ENCODE measurements around the gene SCT. TPM values are rescaled to one million over a fixed set of nuclear protein-coding genes. Genes with fewer than 3 reads are reported as not detected.

The SCT gene
- total and polyA plus RNA-seq, 2 donors (not counting 1 experiment from before 2014, with no cell fraction given), result not detected

- Histone ChIP-seq H3K4me1 (ENCODE audit: control insufficient read depth in 2 of 2, insufficient read depth in 2 of 2, low read length in 2 of 2) (peaks cover 0 to 3% of the 10 kb centered on the region in 2 donors), H3K9ac (ENCODE audit: low read length) (no peak overlapping the region), H3K27ac (ENCODE audit: low read length in 2 of 2) (no peak overlapping the region), H3K4me3 (ENCODE audit: control extremely low read depth in 1 of 5, extremely low read depth in 1 of 5, insufficient read depth in 1 of 5, low read depth in 2 of 5, low read length in 4 of 5) (no peak overlapping the region), H3K36me3 (replicated peaks in 1 of 2; ENCODE audit: control extremely low read depth in 1 of 2, control insufficient read depth in 1 of 2, extremely low read depth in 1 of 2, insufficient read depth in 2 of 2, low read length in 1 of 2) (peaks cover 0 to 65% of the 10 kb centered on the region in 2 experiments), H2AFZ (ENCODE audit: insufficient read depth, low read depth, low read length, poor library complexity, severe bottlenecking) (no peak overlapping the region), H4K20me1 (ENCODE audit: control insufficient read depth, insufficient read depth, low read length, poor library complexity, severe bottlenecking) (peaks cover 84% of the 10 kb centered on the region), H3K27me3 (replicated peaks in 1 of 4; ENCODE audit: control extremely low read depth in 1 of 4, control insufficient read depth in 3 of 4, insufficient read depth in 4 of 4, low read length in 3 of 4) (no peaks in the 10 kb centered on the region), H3K4me2 (replicated peaks; ENCODE audit: low read depth, low read length, poor library complexity, severe bottlenecking) (no peak overlapping the region), H3K9me3 (ENCODE audit: control extremely low read depth in 1 of 3, control insufficient read depth in 2 of 3, insufficient read depth in 1 of 3, low read length in 2 of 3) (no peaks in the 10 kb centered on the region), H3K79me2 (ENCODE audit: control insufficient read depth, insufficient read depth, low read length) (peaks cover 73% of the 10 kb centered on the region)
- Mint-ChIP-seq H3K27me3 (no peaks in the 10 kb centered on the region), H3K4me3 (no peak overlapping the region), H3K4me1 (no peaks in the 10 kb centered on the region), H3K9me3 (ENCODE audit: insufficient read depth) (no peaks in the 10 kb centered on the region), H3K27ac (no peak overlapping the region)
- POLR2A ChIA-PET, result no interaction called here
- CTCF ChIA-PET, result no interaction called here
- TF ChIP-seq CTCF (IDR thresholded peaks at IDR 0.05) (no peak), EZH2 (IDR thresholded peaks at IDR 0.05; ENCODE audit: borderline replicate concordance, insufficient read depth, low read depth, low read length, poor library complexity, severe bottlenecking) (no peak)
- ATAC-seq (ENCODE audit: low read depth), result no peak
- intact Hi-C loops (cut with micrococcal nuclease), result no loop called here
- 96% methylated on average over 32 of the region's 32 CpGs for WGBS (ENCODE audit: insufficient coverage)
- no peak for DNase-seq
These were observed 40.3 kb downstream of the SCT start for GRCh38 chr11:586376-587316.

- Mint-ChIP-seq H3K4me3 (no peak overlapping the region), H3K27ac (no peak overlapping the region), H3K9me3 (ENCODE audit: insufficient read depth) (no peaks in the 10 kb centered on the region), H3K4me1 (peaks cover 14% of the 10 kb centered on the region), H3K27me3 (no peaks in the 10 kb centered on the region)
- ChIA-PET CTCF (no interaction called here), POLR2A (no interaction called here)
- H4K20me1 ChIP-seq (ENCODE audit: control insufficient read depth, insufficient read depth, low read length, poor library complexity, severe bottlenecking), result peaks cover 89% of the 10 kb centered on the region
- peaks cover 6 to 14% of the 10 kb centered on the region in 2 donors for H3K4me1 ChIP-seq (ENCODE audit: control insufficient read depth in 2 of 2, insufficient read depth in 2 of 2, low read length in 2 of 2)
- intact Hi-C loops (cut with micrococcal nuclease), result no loop called here
- no peak for ATAC-seq (ENCODE audit: low read depth)
- WGBS (ENCODE audit: insufficient coverage), result 98% methylated on average over 5 of the region's 10 CpGs
- H3K27me3 ChIP-seq (replicated peaks in 1 of 4; ENCODE audit: control extremely low read depth in 1 of 4, control insufficient read depth in 3 of 4, insufficient read depth in 4 of 4, low read length in 3 of 4), result no peaks in the 10 kb centered on the region
- H3K9me3 ChIP-seq (ENCODE audit: control extremely low read depth in 1 of 3, control insufficient read depth in 2 of 3, insufficient read depth in 1 of 3, low read length in 2 of 3), result no peaks in the 10 kb centered on the region
- H3K4me3 ChIP-seq (ENCODE audit: control extremely low read depth in 1 of 5, extremely low read depth in 1 of 5, insufficient read depth in 1 of 5, low read depth in 2 of 5, low read length in 4 of 5), result no peak overlapping the region
- no peak overlapping the region for H2AFZ ChIP-seq (ENCODE audit: insufficient read depth, low read depth, low read length, poor library complexity, severe bottlenecking)
- no peak overlapping the region for H3K9ac ChIP-seq (ENCODE audit: low read length)
- TF ChIP-seq EZH2 (IDR thresholded peaks at IDR 0.05; ENCODE audit: borderline replicate concordance, insufficient read depth, low read depth, low read length, poor library complexity, severe bottlenecking) (no peak), CTCF (IDR thresholded peaks at IDR 0.05) (no peak)
- DNase-seq, result no peak
- H3K36me3 ChIP-seq (replicated peaks in 1 of 2; ENCODE audit: control extremely low read depth in 1 of 2, control insufficient read depth in 1 of 2, extremely low read depth in 1 of 2, insufficient read depth in 2 of 2, low read length in 1 of 2), result peaks cover 0 to 50% of the 10 kb centered on the region in 2 experiments
- peaks cover 92% of the 10 kb centered on the region for H3K79me2 ChIP-seq (ENCODE audit: control insufficient read depth, insufficient read depth, low read length)
- H3K4me2 ChIP-seq (replicated peaks; ENCODE audit: low read depth, low read length, poor library complexity, severe bottlenecking), result no peak overlapping the region
- no peak overlapping the region for H3K27ac ChIP-seq (ENCODE audit: low read length in 2 of 2)
These were observed 42.7 kb downstream of the SCT start for GRCh38 chr11:584287-584686.

Data from B cell (primary cell).